Stimulated activated CD4-positive, alpha-beta T cell treated with anti-CD3 and anti-CD28 coated beads, Interleukin-4, amount 100 ng/mL, for 24 hours (primary cell): ENCODE results near the gene CYSTM1.
A peak's percentile ranks its signal among the peaks of the same experiment; 100 is the strongest.

ENCODE experiments used
- DNase-seq: peaks from one replicate; pipeline ENCODE4 v3.0.0-alpha.2; 2020

The CYSTM1 gene

GRCh38 chr5:140260089-140260656 is 85.2 kb downstream of the CYSTM1 start:
- no peak for DNase-seq

GRCh38 chr5:140261403-140262171 is 86.6 kb downstream of the CYSTM1 start:
- DNase-seq = peak; percentile 27

GRCh38 chr5:140262221-140262620 is 87.2 kb downstream of the CYSTM1 start:
- no peak for DNase-seq

GRCh38 chr5:140262839-140263238 is 87.9 kb downstream of the CYSTM1 start:
- DNase-seq = no peak

- DNase-seq = no peak
Measured at GRCh38 chr5:140265845-140266244, 90.9 kb downstream of the CYSTM1 start.

- no peak for DNase-seq
Measured at GRCh38 chr5:140266471-140267200, 91.6 kb downstream of the CYSTM1 start.

GRCh38 chr5:140267201-140267540 is 92.2 kb downstream of the CYSTM1 start:
- no peak for DNase-seq

GRCh38 chr5:140267559-140268018 is 92.6 kb downstream of the CYSTM1 start:
- no peak for DNase-seq

GRCh38 chr5:140270008-140270407 is 95.0 kb downstream of the CYSTM1 start:
- DNase-seq = no peak

- DNase-seq = no peak
Measured at GRCh38 chr5:140273401-140273877, 98.5 kb downstream of the CYSTM1 start.

- DNase-seq = no peak
Measured at GRCh38 chr5:140275837-140276236, 100.8 kb downstream of the CYSTM1 start.

GRCh38 chr5:140282266-140282665 is 107.3 kb downstream of the CYSTM1 start:
- DNase-seq = no peak

GRCh38 chr5:140284013-140284412 is 109.0 kb downstream of the CYSTM1 start:
- no peak for DNase-seq

- DNase-seq = no peak
Measured at GRCh38 chr5:140286424-140286823, 111.4 kb downstream of the CYSTM1 start.

- DNase-seq = no peak
Measured at GRCh38 chr5:140287801-140288521, 113.0 kb downstream of the CYSTM1 start.

GRCh38 chr5:140292212-140293036 is 117.4 kb downstream of the CYSTM1 start:
- no peak for DNase-seq
